K562 treated with DMSO at 1 percent for 4 hours (cell line): ENCODE results near the gene TNRC6C. TPM values are rescaled to one million over a fixed set of nuclear protein-coding genes. Genes with fewer than 3 reads are reported as not detected.

Source experiments
- total RNA-seq: library from RNA; unstranded; fragments of 300-600 nt; gene quantifications from 2 replicates; pipeline ENCODE4 v1.2.3, GENCODE V29; 2022; ENCODE audit not compliant: insufficient read depth

Gene TNRC6C, protein sequence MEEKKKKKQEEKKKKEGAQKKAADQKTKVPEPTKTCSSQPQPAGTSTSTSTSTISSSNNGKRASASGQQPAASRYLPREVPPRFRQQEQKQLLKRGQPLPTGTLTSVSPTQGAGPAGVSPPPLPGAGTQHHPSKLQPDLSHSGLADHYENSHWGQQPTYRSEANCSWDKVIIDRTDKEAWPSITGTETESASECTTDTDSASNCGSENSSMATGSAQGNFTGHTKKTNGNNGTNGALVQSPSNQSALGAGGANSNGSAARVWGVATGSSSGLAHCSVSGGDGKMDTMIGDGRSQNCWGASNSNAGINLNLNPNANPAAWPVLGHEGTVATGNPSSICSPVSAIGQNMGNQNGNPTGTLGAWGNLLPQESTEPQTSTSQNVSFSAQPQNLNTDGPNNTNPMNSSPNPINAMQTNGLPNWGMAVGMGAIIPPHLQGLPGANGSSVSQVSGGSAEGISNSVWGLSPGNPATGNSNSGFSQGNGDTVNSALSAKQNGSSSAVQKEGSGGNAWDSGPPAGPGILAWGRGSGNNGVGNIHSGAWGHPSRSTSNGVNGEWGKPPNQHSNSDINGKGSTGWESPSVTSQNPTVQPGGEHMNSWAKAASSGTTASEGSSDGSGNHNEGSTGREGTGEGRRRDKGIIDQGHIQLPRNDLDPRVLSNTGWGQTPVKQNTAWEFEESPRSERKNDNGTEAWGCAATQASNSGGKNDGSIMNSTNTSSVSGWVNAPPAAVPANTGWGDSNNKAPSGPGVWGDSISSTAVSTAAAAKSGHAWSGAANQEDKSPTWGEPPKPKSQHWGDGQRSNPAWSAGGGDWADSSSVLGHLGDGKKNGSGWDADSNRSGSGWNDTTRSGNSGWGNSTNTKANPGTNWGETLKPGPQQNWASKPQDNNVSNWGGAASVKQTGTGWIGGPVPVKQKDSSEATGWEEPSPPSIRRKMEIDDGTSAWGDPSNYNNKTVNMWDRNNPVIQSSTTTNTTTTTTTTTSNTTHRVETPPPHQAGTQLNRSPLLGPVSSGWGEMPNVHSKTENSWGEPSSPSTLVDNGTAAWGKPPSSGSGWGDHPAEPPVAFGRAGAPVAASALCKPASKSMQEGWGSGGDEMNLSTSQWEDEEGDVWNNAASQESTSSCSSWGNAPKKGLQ (N-terminal part only)
- 2.3 and 3.6 TPM in 2 replicates for total RNA-seq

DNA sequence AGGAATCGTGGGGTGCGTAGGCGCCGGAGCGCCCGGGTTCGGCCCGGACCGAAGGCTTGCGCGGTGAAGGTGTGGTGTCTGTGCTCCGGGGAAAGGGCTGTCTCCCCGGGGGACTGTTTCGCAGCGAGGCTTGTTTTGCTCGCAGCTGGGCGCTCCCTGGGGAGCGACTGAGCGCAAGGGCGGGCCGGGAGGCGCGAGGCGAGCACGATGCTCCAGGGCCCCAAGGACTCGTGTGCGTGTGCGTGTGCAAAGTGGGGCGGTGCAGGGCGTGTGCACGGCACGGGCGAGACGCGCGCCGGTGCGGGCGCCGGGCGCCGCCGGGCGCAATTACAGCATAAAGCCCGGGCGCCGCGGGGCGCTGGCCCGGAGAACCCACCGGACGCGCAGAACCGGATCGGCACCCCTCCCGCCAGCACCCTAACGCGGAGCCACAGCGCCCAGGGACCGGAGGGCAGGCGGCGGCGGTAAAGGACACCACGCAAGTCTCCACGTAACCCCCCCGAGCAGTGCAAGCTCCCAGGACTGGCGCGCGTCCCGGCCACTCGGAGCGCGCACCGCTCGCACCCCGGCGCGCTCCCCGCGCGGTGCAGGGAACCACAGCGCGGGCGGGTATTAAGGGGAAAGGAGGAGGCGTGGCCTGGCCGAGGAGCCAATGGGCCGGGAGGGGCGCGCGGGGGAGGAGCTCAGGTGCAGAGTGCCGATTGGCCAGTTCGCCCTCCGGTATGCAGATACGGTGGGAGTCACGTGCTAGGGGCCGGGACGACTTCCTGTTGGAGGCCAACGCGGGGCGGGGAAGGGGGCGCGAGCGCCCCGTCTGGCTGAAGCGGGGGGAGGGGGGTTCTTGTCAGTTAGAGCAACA is at the start of gene TNRC6C:
TNRC6C (plus strand) TSS at position 847 of the 859 bp plus-strand sequence. CDS start 45,504 bp downstream, outside the sequence.

DNA sequence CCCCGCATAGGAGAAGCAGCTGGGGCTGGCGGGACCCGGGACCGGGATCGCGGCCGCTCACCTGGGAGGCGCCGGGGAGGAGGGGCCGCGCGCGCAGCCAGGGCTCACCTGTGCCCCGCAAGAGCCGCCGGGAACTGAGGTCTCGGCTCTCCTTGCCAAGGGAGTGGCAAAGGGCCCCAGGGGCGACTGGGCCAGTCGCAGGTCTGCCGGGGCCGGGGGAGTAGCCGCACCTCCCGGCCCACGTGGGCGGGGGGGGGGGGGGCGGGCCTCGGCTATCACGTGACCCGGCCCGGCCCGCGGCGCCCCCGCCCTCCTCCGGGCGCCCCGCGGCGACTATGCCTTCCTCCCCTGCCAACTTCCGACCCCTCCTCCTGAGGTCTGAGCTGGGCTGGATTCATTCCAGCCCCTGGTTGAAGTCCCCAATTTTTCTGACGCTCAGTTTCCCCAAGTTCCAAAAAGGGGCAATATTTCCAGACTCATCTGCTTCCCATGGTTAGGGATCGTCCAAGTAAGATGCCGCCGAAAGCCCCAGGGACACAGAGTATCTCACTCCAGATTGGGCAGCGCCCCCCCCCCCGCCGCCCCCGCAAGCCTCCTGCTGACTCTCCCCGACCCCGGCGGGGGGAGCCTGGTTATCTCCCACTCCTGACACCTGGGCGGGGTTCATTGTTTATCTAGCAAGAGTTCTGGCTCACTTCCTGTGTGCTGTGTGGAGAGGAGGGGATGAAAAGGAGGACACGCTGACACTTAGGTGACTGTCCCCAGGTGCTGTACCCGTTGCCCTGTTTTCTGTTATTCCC is 170.2 kb downstream of the TNRC6C start, which contains the start of gene TMC6:
TMC6 (minus strand) TSS at position 205 of the 800 bp plus-strand sequence. CDS start 1,923 bp downstream, outside the sequence.

DNA sequence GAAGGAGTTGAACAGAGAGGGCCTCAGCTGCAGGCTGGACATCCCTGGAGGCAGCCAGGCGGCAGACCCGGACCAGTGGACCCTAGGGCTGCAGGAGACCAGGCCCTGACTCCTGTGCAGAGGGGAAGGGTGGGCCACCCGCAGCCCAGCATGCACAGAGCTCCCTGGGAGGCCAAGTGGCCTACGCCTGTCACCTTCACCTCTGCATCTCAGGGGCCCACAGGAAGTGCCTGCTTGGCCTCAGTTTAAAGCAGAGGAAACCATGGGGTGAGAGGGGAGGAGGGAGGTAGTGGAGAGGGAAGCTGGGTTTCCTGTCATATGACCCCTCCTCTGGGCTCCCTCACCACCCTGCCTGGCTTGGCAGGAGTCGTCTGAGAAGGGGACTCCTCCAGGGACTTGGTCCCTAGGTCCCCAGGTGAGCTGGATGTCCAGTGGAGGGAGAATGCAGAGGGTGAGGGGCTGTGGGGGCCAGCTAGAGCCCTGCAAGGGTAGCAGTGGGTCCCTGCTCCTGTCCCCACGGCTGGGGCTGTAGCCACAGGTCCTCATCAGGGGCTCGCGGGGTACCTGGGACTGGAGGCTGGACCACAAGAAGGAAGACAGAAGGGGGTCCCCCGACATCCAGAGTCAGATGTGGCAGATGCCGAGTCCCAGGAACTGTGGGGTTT is 172.1 kb downstream of the TNRC6C start, which contains the start of gene TMC8:
TMC8 (plus strand) TSS at position 335 of the 665 bp plus-strand sequence. CDS start 818 bp downstream, outside the sequence.

Other genes with a start within 250 kb of the TNRC6C start
- gene TMC6, start 170.1 kb downstream of the TNRC6C start, total RNA-seq: 122 and 137 TPM in 2 replicates
- 2.2 and 2.9 TPM in 2 replicates for gene TMC8, start 172.1 kb downstream of the TNRC6C start, total RNA-seq
- gene C17orf99, start 187.7 kb downstream of the TNRC6C start, total RNA-seq: 3.4 and 4.2 TPM in 2 replicates
- gene SYNGR2, start 209.9 kb downstream of the TNRC6C start, total RNA-seq: 121 and 125 TPM in 2 replicates
- 368 and 374 TPM in 2 replicates for gene TK1, start 228.3 kb downstream of the TNRC6C start, total RNA-seq
- 57.0 and 66.8 TPM in 2 replicates for gene AFMID, start 228.7 kb downstream of the TNRC6C start, total RNA-seq